Type B pancreatic cell (in vitro differentiated cells): ENCODE results near the gene C3orf20. TPM values are rescaled to one million over a fixed set of nuclear protein-coding genes. Genes with fewer than 3 reads are reported as not detected.

Experiments used
- DNase-seq: peaks from one replicate; pipeline ENCODE4 v3.0.0; 2021; ENCODE audit warnings: mixed read lengths; ENCODE audit not compliant: unreplicated experiment; ENCODE audit errors: extremely low spot score
- H3K27ac Mint-ChIP-seq: 2 replicates; pipeline ENCODE4 v1.8.0; 2021; ENCODE audit warnings: mild to moderate bottlenecking, mixed read lengths
- H3K27me3 Mint-ChIP-seq: 2 replicates; pipeline ENCODE4 v1.8.0; 2021; ENCODE audit warnings: mixed read lengths
- H3K36me3 Mint-ChIP-seq: 2 replicates; pipeline ENCODE4 v1.8.0; 2021; ENCODE audit warnings: mixed read lengths
- H3K4me1 Mint-ChIP-seq: one replicate; pipeline ENCODE4 v1.8.0; 2021; ENCODE audit warnings: mixed read lengths; ENCODE audit not compliant: unreplicated experiment
- H3K4me3 Mint-ChIP-seq: 2 replicates; pipeline ENCODE4 v1.8.0; 2021; ENCODE audit warnings: mild to moderate bottlenecking, mixed read lengths
- H3K9me3 Mint-ChIP-seq: 2 replicates; pipeline ENCODE4 v1.8.0; 2021; ENCODE audit warnings: mixed read lengths
- CTCF ChIP-seq: fragments of 200-600 bp; sonication (generic); conservative IDR thresholded peaks from 2 replicates; pipeline ENCODE4 v1.5.0; 2021; ENCODE audit warnings: antibody characterized with exemption, mild to moderate bottlenecking
- total RNA-seq: library from RNA; stranded (reverse); gene quantifications from 2 replicates; pipeline ENCODE4 v1.2.1, GENCODE V29; 2021; ENCODE audit warnings: low replicate concordance

C3orf20 gene
- total RNA-seq, 1 donor from 2014 or later, result 0.24 TPM

GRCh38 chr3:14758297-14758696 lies 83.4 kb downstream of the C3orf20 start:
- Mint-ChIP-seq H3K4me1 (no peaks in the 10 kb centered on the region), H3K36me3 (no peaks in the 10 kb centered on the region), H3K27me3 (peaks cover 21% of the 10 kb centered on the region), H3K4me3 (no peak overlapping the region), H3K27ac (no peak overlapping the region), H3K9me3 (no peaks in the 10 kb centered on the region)
- DNase-seq, result no peak
- TF ChIP-seq CTCF, result no peak

GRCh38 chr3:14758959-14759358 lies 84.0 kb downstream of the C3orf20 start:
- Mint-ChIP-seq H3K27me3 (peaks cover 22% of the 10 kb centered on the region), H3K27ac (no peak overlapping the region), H3K9me3 (peaks cover 3% of the 10 kb centered on the region), H3K4me1 (no peaks in the 10 kb centered on the region), H3K36me3 (no peaks in the 10 kb centered on the region), H3K4me3 (no peak overlapping the region)
- DNase-seq, result no peak
- TF ChIP-seq CTCF, result no peak

GRCh38 chr3:14760185-14760584 lies 85.2 kb downstream of the C3orf20 start:
- Mint-ChIP-seq H3K27ac (no peak overlapping the region), H3K9me3 (peaks cover 4% of the 10 kb centered on the region), H3K27me3 (peaks cover 21% of the 10 kb centered on the region), H3K4me3 (no peak overlapping the region), H3K36me3 (no peaks in the 10 kb centered on the region), H3K4me1 (no peaks in the 10 kb centered on the region)
- DNase-seq, result no peak
- no peak for TF ChIP-seq CTCF

GRCh38 chr3:14761121-14761672 lies 86.3 kb downstream of the C3orf20 start:
- peaks cover 18% of the 10 kb centered on the region for H3K27me3 Mint-ChIP-seq
- no peak for DNase-seq
- no peaks in the 10 kb centered on the region for H3K36me3 Mint-ChIP-seq
- H3K27ac Mint-ChIP-seq, result no peak overlapping the region
- no peak for TF ChIP-seq CTCF
- H3K4me1 Mint-ChIP-seq, result no peaks in the 10 kb centered on the region
- no peak overlapping the region for H3K4me3 Mint-ChIP-seq
- peaks cover 4% of the 10 kb centered on the region for H3K9me3 Mint-ChIP-seq

GRCh38 chr3:14761866-14762265 lies 86.9 kb downstream of the C3orf20 start:
- no peak overlapping the region for H3K4me3 Mint-ChIP-seq
- H3K27ac Mint-ChIP-seq, result no peak overlapping the region
- no peaks in the 10 kb centered on the region for H3K36me3 Mint-ChIP-seq
- H3K4me1 Mint-ChIP-seq, result no peaks in the 10 kb centered on the region
- TF ChIP-seq CTCF, result no peak
- DNase-seq, result no peak
- peaks cover 11% of the 10 kb centered on the region for H3K27me3 Mint-ChIP-seq
- H3K9me3 Mint-ChIP-seq, result peaks cover 4% of the 10 kb centered on the region

GRCh38 chr3:14762701-14763100 lies 87.8 kb downstream of the C3orf20 start:
- DNase-seq, result no peak
- Mint-ChIP-seq H3K27me3 (peaks cover 10% of the 10 kb centered on the region), H3K36me3 (no peaks in the 10 kb centered on the region), H3K4me1 (no peaks in the 10 kb centered on the region), H3K4me3 (no peak overlapping the region), H3K27ac (no peak overlapping the region), H3K9me3 (peaks cover 4% of the 10 kb centered on the region)
- no peak for TF ChIP-seq CTCF
